DND-41 (cell line): ENCODE data around the gene RBFOX2.
"Not testable (repeated sequence)": the region's sequence is repeated elsewhere in the genome, so short reads cannot be mapped to it uniquely, and the experiment has no call there.

Source experiments
- ATAC-seq: fragments of 200-7000 bp; cut with Tn5 transposase; 3 replicates; pipeline ENCODE4 v1.9.1; 2021; ENCODE audit warnings: low read depth; ENCODE audit not compliant: insufficient read depth
- DNase-seq: peaks from one replicate; pipeline ENCODE4 v3.0.0-alpha.2; 2020
- H2AFZ ChIP-seq: 2 replicates; pipeline ENCODE4 v1.6.0; 2012; ENCODE audit warnings: low read depth, low read length
- H3K27ac ChIP-seq: 2 replicates; pipeline ENCODE4 v1.5.1; 2012; ENCODE audit warnings: low read length, inconsistent platforms
- H3K27me3 ChIP-seq: fragments of 200-600 bp; sonication (generic); 2 replicates; pipeline ENCODE4 v1.6.0; 2012; ENCODE audit warnings: low read length, mild to moderate bottlenecking, inconsistent platforms; ENCODE audit not compliant: insufficient read depth, poor library complexity
- H3K36me3 ChIP-seq: 2 replicates; pipeline ENCODE4 v1.5.1; 2012; ENCODE audit warnings: low read length, inconsistent platforms; ENCODE audit not compliant: insufficient read depth
- H3K4me1 ChIP-seq: 2 replicates; pipeline ENCODE4 v1.5.1; 2012; ENCODE audit warnings: mild to moderate bottlenecking, low read length; ENCODE audit not compliant: insufficient read depth
- H3K4me2 ChIP-seq: 2 replicates; pipeline ENCODE4 v1.6.0; 2012; ENCODE audit warnings: mild to moderate bottlenecking, moderate library complexity, low read length, inconsistent platforms; ENCODE audit not compliant: insufficient read depth
- H3K4me3 ChIP-seq, 2 experiments: fragments of 200-600 bp in 1 of 2; shearing (Covaris generic) in 1 of 2; 2 replicates each; pipeline ENCODE4 v1.5.1; 2012 to 2016; ENCODE audit warnings: inconsistent platforms in 2 of 2, low read length in 2 of 2, mild to moderate bottlenecking in 2 of 2, low read depth in 1 of 2, moderate library complexity in 1 of 2
- H3K79me2 ChIP-seq: 2 replicates; pipeline ENCODE4 v1.6.0; 2012; ENCODE audit warnings: low read length, inconsistent platforms; ENCODE audit not compliant: insufficient read depth
- H3K9ac ChIP-seq: 2 replicates; pipeline ENCODE4 v1.6.0; 2012; ENCODE audit warnings: low read depth, mild to moderate bottlenecking, inconsistent platforms, low read length, moderate library complexity
- H3K9me3 ChIP-seq: 2 replicates; pipeline ENCODE4 v1.5.1; 2012; ENCODE audit warnings: low read length, moderate library complexity, mild to moderate bottlenecking, inconsistent platforms; ENCODE audit not compliant: insufficient read depth, severe bottlenecking
- H4K20me1 ChIP-seq: 2 replicates; pipeline ENCODE4 v1.6.0; 2012; ENCODE audit warnings: low read length; ENCODE audit not compliant: insufficient read depth
- CTCF ChIP-seq: IDR thresholded peaks from 2 replicates; pipeline ENCODE4 v1.5.1; 2012; ENCODE audit warnings: borderline replicate concordance, low read length, moderate library complexity, mild to moderate bottlenecking; ENCODE audit not compliant: poor library complexity, severe bottlenecking; ENCODE audit errors: extremely low read depth
- EZH2 ChIP-seq: IDR thresholded peaks from 3 replicates; pipeline ENCODE4 v1.6.1; 2012; ENCODE audit warnings: borderline replicate concordance, low read depth, mild to moderate bottlenecking, moderate library complexity, low read length, inconsistent platforms; ENCODE audit not compliant: severe bottlenecking

Gene RBFOX2

GRCh38 chr22:36055376-36056295, 27.0 kb upstream of the RBFOX2 start:
- H3K79me2 ChIP-seq, result no peaks in the 10 kb centered on the region
- no peaks in the 10 kb centered on the region for H4K20me1 ChIP-seq
- ATAC-seq (no peak), DNase-seq (no peak)
- H3K4me1 ChIP-seq, result peaks cover 8% of the 10 kb centered on the region
- H3K27me3 ChIP-seq, result peaks cover 3% of the 10 kb centered on the region
- TF ChIP-seq CTCF (no peak), EZH2 (no peak)
- H3K9me3 ChIP-seq, result no peaks in the 10 kb centered on the region
- H3K27ac ChIP-seq, result no peak overlapping the region
- H3K9ac ChIP-seq, result no peak overlapping the region
- no peak overlapping the region for H2AFZ ChIP-seq
- no peak overlapping the region for H3K4me2 ChIP-seq
- no peaks in the 10 kb centered on the region for H3K36me3 ChIP-seq
- H3K4me3 ChIP-seq, result no peak overlapping the region

GRCh38 chr22:36054446-36054845, 25.8 kb upstream of the RBFOX2 start:
- not testable (repeated sequence) for DNase-seq, H3K4me2 ChIP-seq, H3K27ac ChIP-seq

GRCh38 chr22:36053242-36054147, 24.9 kb upstream of the RBFOX2 start:
- no peak overlapping the region for H3K4me3 ChIP-seq
- no peaks in the 10 kb centered on the region for H4K20me1 ChIP-seq
- TF ChIP-seq EZH2 (no peak), CTCF (no peak)
- peaks cover 3% of the 10 kb centered on the region for H3K27me3 ChIP-seq
- no peaks in the 10 kb centered on the region for H3K36me3 ChIP-seq
- no peak overlapping the region for H3K4me2 ChIP-seq
- no peaks in the 10 kb centered on the region for H3K79me2 ChIP-seq
- no peak overlapping the region for H3K9ac ChIP-seq
- no peak overlapping the region for H3K27ac ChIP-seq
- H2AFZ ChIP-seq, result no peak overlapping the region
- DNase-seq (no peak), ATAC-seq (no peak)
- no peaks in the 10 kb centered on the region for H3K9me3 ChIP-seq
- H3K4me1 ChIP-seq, result peaks cover 8% of the 10 kb centered on the region

More at GRCh38 chr22:36054446-36054845, 25.8 kb upstream of the RBFOX2 start:
- H3K27me3 ChIP-seq, H3K9me3 ChIP-seq, H3K36me3 ChIP-seq, H3K4me1 ChIP-seq, H3K9ac ChIP-seq, H3K79me2 ChIP-seq, H3K4me3 ChIP-seq, H4K20me1 ChIP-seq, H2AFZ ChIP-seq, ATAC-seq: not testable (repeated sequence)

GRCh38 chr22:36052505-36052941, 23.9 kb upstream of the RBFOX2 start:
- Histone ChIP-seq H3K36me3 (no peaks in the 10 kb centered on the region), H3K4me1 (peaks cover 8% of the 10 kb centered on the region), H3K27me3 (peaks cover 3% of the 10 kb centered on the region), H4K20me1 (no peaks in the 10 kb centered on the region), H3K79me2 (no peaks in the 10 kb centered on the region), H3K4me2 (no peak overlapping the region), H3K27ac (no peak overlapping the region), H3K9me3 (no peaks in the 10 kb centered on the region), H3K9ac (no peak overlapping the region), H3K4me3 (no peak overlapping the region), H2AFZ (peak overlapping the region; percentile 61)
- ATAC-seq (peak; percentile 87), DNase-seq (peak; percentile 36)
- TF ChIP-seq CTCF (no peak), EZH2 (no peak)
